ENCODE measurements around the gene GRAMD1A.

GRCh38 chr19:35041548-35042055 lies 41.5 kb downstream of the GRAMD1A start, which contains the start of gene HPN:
- TF ChIP-seq CTCF (IDR thresholded peaks at IDR 0.05; ENCODE audit: low read depth, low read length, poor library complexity, severe bottlenecking) (no peak), EZH2phosphoT487 (IDR thresholded peaks at IDR 0.05; ENCODE audit: borderline replicate concordance, low read length) (no peak)
